CD14-positive monocyte (primary cell): Measurements from ENCODE around the gene C8B. TPM values are rescaled to one million over a fixed set of nuclear protein-coding genes. Genes with fewer than 3 reads are reported as not detected.

ENCODE experiments used
- DNase-seq, 3 donors: peaks; one replicate each; pipeline ENCODE4 v3.0.0-alpha.2; 2011 to 2022
- H2AFZ ChIP-seq: 2 replicates; pipeline ENCODE4 v1.6.0; 2012; ENCODE audit warnings: mild to moderate bottlenecking, low read depth, low read length, inconsistent platforms; ENCODE audit not compliant: insufficient read depth, poor library complexity, severe bottlenecking
- H3K27ac ChIP-seq, 2 donors: 1 replicate in 1 of 2; 2 replicates in 1 of 2; pipeline ENCODE4 v1.5.1; 2012 to 2013; ENCODE audit warnings: low read length in 2 of 2, control low read depth in 1 of 2, inconsistent platforms in 1 of 2, low read depth in 1 of 2, mild to moderate bottlenecking in 1 of 2
- H3K27me3 ChIP-seq, 2 donors: one replicate each; pipeline versions ENCODE4 v1.6.0 to v1.6.1; 2011 to 2013; ENCODE audit warnings: low read length in 2 of 2; ENCODE audit not compliant: control insufficient read depth in 2 of 2, insufficient read depth in 2 of 2
- H3K36me3 ChIP-seq, 2 donors: replicated peaks in 1 of 2; 1 replicate in 1 of 2; 2 replicates in 1 of 2; pipeline versions ENCODE4 v1.5.1 to v1.6.1; 2012 to 2013; ENCODE audit warnings: low read length in 2 of 2, control low read depth in 1 of 2, inconsistent platforms in 1 of 2, mild to moderate bottlenecking in 1 of 2; ENCODE audit not compliant: insufficient read depth in 2 of 2, control insufficient read depth in 1 of 2
- H3K4me1 ChIP-seq, 2 donors: 1 replicate in 1 of 2; 2 replicates in 1 of 2; pipeline versions ENCODE4 v1.5.1 to v1.6.1; 2012 to 2013; ENCODE audit warnings: low read length in 2 of 2, control low read depth in 1 of 2, inconsistent platforms in 1 of 2, mild to moderate bottlenecking in 1 of 2, moderate library complexity in 1 of 2; ENCODE audit not compliant: insufficient read depth in 2 of 2, control insufficient read depth in 1 of 2
- H3K4me2 ChIP-seq: replicated peaks from 2 replicates; pipeline ENCODE3; 2012; ENCODE audit warnings: low read length, moderate library complexity, mild to moderate bottlenecking; ENCODE audit not compliant: poor library complexity, severe bottlenecking; ENCODE audit errors: extremely low read depth
- H3K4me3 ChIP-seq, 3 experiments: fragments of 200-600 bp in 1 of 3; sonication (generic) in 1 of 3; replicated peaks in 1 of 3; 1 replicate in 2 of 3; 2 replicates in 1 of 3; pipeline ENCODE4 v1.5.1; 2011 to 2013; ENCODE audit warnings: low read length in 3 of 3, mild to moderate bottlenecking in 3 of 3, control low read depth in 2 of 3, low read depth in 2 of 3, inconsistent platforms in 1 of 3, moderate library complexity in 1 of 3
- H3K79me2 ChIP-seq: 2 replicates; pipeline ENCODE4 v1.6.0; 2012; ENCODE audit warnings: mild to moderate bottlenecking, control low read depth, inconsistent platforms, low read length, moderate library complexity; ENCODE audit not compliant: insufficient read depth
- H3K9ac ChIP-seq: 2 replicates; pipeline ENCODE4 v1.6.0; 2017; ENCODE audit warnings: low read length, mild to moderate bottlenecking; ENCODE audit not compliant: insufficient read depth, poor library complexity, severe bottlenecking
- H3K9me3 ChIP-seq, 2 donors: replicated peaks in 1 of 2; 1 replicate in 1 of 2; 2 replicates in 1 of 2; pipeline versions ENCODE4 v1.5.1 to v1.6.1; 2012 to 2013; ENCODE audit warnings: low read length in 2 of 2, control low read depth in 1 of 2; ENCODE audit not compliant: control insufficient read depth in 1 of 2, insufficient read depth in 1 of 2
- H4K20me1 ChIP-seq: 2 replicates; pipeline ENCODE4 v1.6.0; 2012; ENCODE audit warnings: mild to moderate bottlenecking, low read length, control low read depth, moderate library complexity; ENCODE audit not compliant: insufficient read depth
- H3K27ac Mint-ChIP-seq, 7 donors: one replicate each; pipeline ENCODE4 v1.8.0; 2020; ENCODE audit warnings: mild to moderate bottlenecking in 7 of 7, mixed read lengths in 7 of 7, moderate library complexity in 6 of 7, inconsistent platforms in 2 of 7
- H3K27me3 Mint-ChIP-seq, 3 donors: one replicate each; pipeline ENCODE4 v1.8.0; 2021 to 2022; ENCODE audit warnings: low read depth in 3 of 3, mild to moderate bottlenecking in 3 of 3, mixed read lengths in 3 of 3, moderate library complexity in 3 of 3, inconsistent platforms in 1 of 3
- H3K36me3 Mint-ChIP-seq, 2 donors: one replicate each; pipeline ENCODE4 v1.8.0; 2020; ENCODE audit warnings: mixed read lengths in 2 of 2, inconsistent platforms in 1 of 2, mild to moderate bottlenecking in 1 of 2
- H3K4me1 Mint-ChIP-seq: one replicate; pipeline ENCODE4 v1.8.0; 2020; ENCODE audit warnings: mild to moderate bottlenecking, mixed read lengths
- H3K4me3 Mint-ChIP-seq, 2 donors: one replicate each; pipeline ENCODE4 v1.8.0; 2020; ENCODE audit warnings: mild to moderate bottlenecking in 2 of 2, mixed read lengths in 2 of 2, moderate library complexity in 1 of 2
- H3K9me3 Mint-ChIP-seq, 7 donors: one replicate each; pipeline ENCODE4 v1.8.0; 2020 to 2022; ENCODE audit warnings: mixed read lengths in 7 of 7, mild to moderate bottlenecking in 6 of 7, moderate library complexity in 6 of 7, inconsistent platforms in 2 of 7
- CTCF ChIP-seq: fragments of 200-600 bp; IDR thresholded peaks from one replicate; pipeline ENCODE4 v1.8.0; 2022; ENCODE audit warnings: antibody characterized with exemption, mild to moderate bottlenecking
- WGBS: methylation state at CpG from one replicate; pipeline ENCODE4 v1.1.5; 2013; ENCODE audit warnings: missing lambda C conversion rate; ENCODE audit not compliant: insufficient coverage; 5-methylcytosine and 5-hydroxymethylcytosine counted together
- intact Hi-C, 2 donors: fragments of 100-400 bp; cut with micrococcal nuclease; formaldehyde crosslinking; loops; one replicate each; pipeline versions ENCODE4 v1.15.0 to v1.15.1; 2023
- polyA plus RNA-seq, 3 donors: library from polyadenylated mRNA; depleted of rRNA in 1 of 3; unstranded in 2 of 3; stranded (reverse) in 1 of 3; fragments of 300-500 nt in 2 of 3; fragments of >200 nt in 1 of 3; fragmentation: Illumina TruSeq in 2 of 3; gene quantifications; 1 replicate in 2 of 3; 2 replicates in 1 of 3; pipeline ENCODE4 v1.2.3, GENCODE V29; 2012 to 2021

The C8B gene
- polyA plus RNA-seq, 3 donors, result not detected

DNA sequence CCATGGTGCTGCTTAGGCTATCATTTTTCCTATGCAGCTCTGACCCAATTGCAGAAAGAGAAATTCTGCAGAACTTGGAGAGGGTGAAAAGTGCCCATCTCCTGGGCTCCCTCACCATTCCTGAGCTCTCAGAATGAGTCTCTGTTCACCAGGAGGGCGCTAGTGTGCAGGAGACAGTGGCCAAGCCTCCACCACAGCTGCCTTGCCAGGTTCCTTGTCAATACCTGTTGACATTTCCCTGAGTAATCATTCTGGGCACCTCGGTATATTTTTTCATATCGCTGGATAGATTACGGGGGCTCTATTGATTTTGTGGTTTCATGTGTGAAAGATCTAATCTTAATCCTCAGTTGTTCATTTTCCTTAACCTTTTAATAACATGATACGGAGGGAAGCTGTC lies 13.0 kb upstream of the C8B start:
- Histone ChIP-seq H3K27me3 (no peaks in the 10 kb centered on the region), H3K27ac (no peak overlapping the region), H3K9ac (no peak overlapping the region), H2AFZ (no peak overlapping the region), H4K20me1 (no peaks in the 10 kb centered on the region), H3K79me2 (no peaks in the 10 kb centered on the region), H3K9me3 (no peaks in the 10 kb centered on the region), H3K4me2 (no peak overlapping the region), H3K36me3 (no peaks in the 10 kb centered on the region), H3K4me3 (no peak overlapping the region), H3K4me1 (no peaks in the 10 kb centered on the region)
- intact Hi-C loops, result no loop called here
- no peak overlapping the region for H3K4me3 Mint-ChIP-seq
- TF ChIP-seq CTCF, result no peak
- H3K27me3 Mint-ChIP-seq, result peaks cover 0 to 6% (median 6%) of the 10 kb centered on the region in 3 donors
- no peaks in the 10 kb centered on the region for H3K36me3 Mint-ChIP-seq
- 83% methylated on average over 1 of the region's 5 CpGs for WGBS
- no peak overlapping the region for H3K27ac Mint-ChIP-seq
- no peaks in the 10 kb centered on the region for H3K4me1 Mint-ChIP-seq
- peaks cover 0 to 8% (median 2%) of the 10 kb centered on the region in 7 donors for H3K9me3 Mint-ChIP-seq
- no peak for DNase-seq

GRCh38 chr1:56977910-56978309 lies 12.1 kb upstream of the C8B start:
- H2AFZ ChIP-seq, result no peak overlapping the region
- intact Hi-C loops, result no loop called here
- Mint-ChIP-seq H3K27me3 (peaks cover 0 to 6% (median 6%) of the 10 kb centered on the region in 3 donors), H3K9me3 (peaks cover 0 to 11% (median 2%) of the 10 kb centered on the region in 7 donors), H3K4me1 (no peaks in the 10 kb centered on the region), H3K36me3 (no peaks in the 10 kb centered on the region), H3K4me3 (no peak overlapping the region), H3K27ac (no peak overlapping the region)
- H3K9me3 ChIP-seq, result no peaks in the 10 kb centered on the region
- no peak overlapping the region for H3K4me2 ChIP-seq
- no peaks in the 10 kb centered on the region for H3K27me3 ChIP-seq
- no peaks in the 10 kb centered on the region for H4K20me1 ChIP-seq
- H3K79me2 ChIP-seq, result no peaks in the 10 kb centered on the region
- WGBS, result no CpG with 5 or more reads among the region's 4 CpGs
- no peaks in the 10 kb centered on the region for H3K36me3 ChIP-seq
- TF ChIP-seq CTCF, result no peak
- H3K4me3 ChIP-seq, result no peak overlapping the region
- H3K4me1 ChIP-seq, result no peaks in the 10 kb centered on the region
- H3K9ac ChIP-seq, result no peak overlapping the region
- no peak for DNase-seq
- H3K27ac ChIP-seq, result no peak overlapping the region
